K562 (cell line): ENCODE results near the gene SETD1B. TPM values are rescaled to one million over a fixed set of nuclear protein-coding genes. Genes with fewer than 3 reads are reported as not detected.

Experiments used
- ARID3B ChIP-seq: fragments of 250-450 bp; sonication (Bioruptor Pico); IDR thresholded peaks from 2 replicates; pipeline ENCODE4 v1.4.0; 2020; ENCODE audit warnings: borderline replicate concordance
- CBFA2T3 ChIP-seq: fragments of 450-650 bp; IDR thresholded peaks from 2 replicates; pipeline ENCODE4 v1.6.1; 2017
- L3MBTL2 ChIP-seq: fragments of 450-650 bp; IDR thresholded peaks from 2 replicates; pipeline ENCODE4 v1.6.1; 2016; ENCODE audit warnings: mild to moderate bottlenecking, moderate library complexity
- MAZ ChIP-seq, 2 experiments: fragments of 450-650 bp in 1 of 2; sonication (generic) in 1 of 2; formaldehyde crosslinking; IDR thresholded peaks in 1 of 2; conservative IDR thresholded peaks in 1 of 2; 2 replicates each; pipeline versions ENCODE4 v1.4.0 to v1.5.0; 2020; ENCODE audit warnings: mild to moderate bottlenecking in 1 of 2, missing genetic modification reagents in 1 of 2
- MITF ChIP-seq: IDR thresholded peaks from 2 replicates; pipeline ENCODE4 v1.6.1; 2014; ENCODE audit warnings: antibody characterized with exemption
- MYNN ChIP-seq, 2 experiments: sonication (generic); formaldehyde crosslinking in 1 of 2; IDR thresholded peaks; 2 replicates each; pipeline versions ENCODE4 v1.5.0 to v1.6.1; 2016 to 2020; ENCODE audit warnings: antibody characterized with exemption in 1 of 2, missing genetic modification reagents in 1 of 2
- NCOA4 ChIP-seq: fragments of 450-650 bp; IDR thresholded peaks from 2 replicates; pipeline ENCODE4 v1.6.1; 2018; ENCODE audit warnings: mild to moderate bottlenecking; ENCODE audit not compliant: partially characterized antibody
- NRF1 ChIP-seq, 2 experiments: fragments of 450-650 bp; IDR thresholded peaks in 1 of 2; conservative IDR thresholded peaks in 1 of 2; 2 replicates each; pipeline ENCODE4 v1.6.1; 2014; ENCODE audit warnings: mild to moderate bottlenecking in 2 of 2
- PCBP2 ChIP-seq: fragments of 200-400 bp; formaldehyde crosslinking; IDR thresholded peaks from 2 replicates; pipeline ENCODE4 v1.6.1; 2018; ENCODE audit warnings: low read length, low read depth, mild to moderate bottlenecking, moderate library complexity; ENCODE audit not compliant: poor library complexity, severe bottlenecking
- TAF1 ChIP-seq: IDR thresholded peaks from 2 replicates; pipeline ENCODE4 v1.6.1; 2011; ENCODE audit warnings: mild to moderate bottlenecking, low read length, moderate library complexity; ENCODE audit not compliant: insufficient read depth, control insufficient read depth, severe bottlenecking; ENCODE audit errors: extremely low read depth
- TCF7 ChIP-seq: sonication (generic); IDR thresholded peaks from 2 replicates; pipeline ENCODE4 v1.6.1; 2016; ENCODE audit warnings: antibody characterized with exemption, borderline replicate concordance
- TEAD1 ChIP-seq, 2 experiments: fragments of 450-650 bp in 1 of 2; sonication (generic) in 1 of 2; formaldehyde crosslinking; IDR thresholded peaks; 2 replicates each; pipeline versions ENCODE4 v1.4.0 to v1.8.0; 2020 to 2022; ENCODE audit warnings: mild to moderate bottlenecking in 2 of 2, missing genetic modification reagents in 1 of 2
- TSHZ1 ChIP-seq: fragments of 250-450 bp; sonication (Bioruptor Pico); IDR thresholded peaks from 2 replicates; pipeline ENCODE4 v1.4.0; 2020; ENCODE audit warnings: mild to moderate bottlenecking, moderate library complexity
- ZFX ChIP-seq: sonication (generic); formaldehyde crosslinking; IDR thresholded peaks from 2 replicates; pipeline ENCODE4 v1.8.0; 2022; ENCODE audit warnings: mild to moderate bottlenecking, missing genetic modification reagents, moderate library complexity
- ZNF165 ChIP-seq: fragments of 250-450 bp; sonication (Bioruptor Pico); IDR thresholded peaks from 2 replicates; pipeline ENCODE4 v1.4.0; 2020; ENCODE audit warnings: borderline replicate concordance
- ZNF217 ChIP-seq: sonication (generic); formaldehyde crosslinking; IDR thresholded peaks from 2 replicates; pipeline ENCODE4 v1.8.0; 2022; ENCODE audit warnings: mild to moderate bottlenecking, missing genetic modification reagents
- ZNF589 ChIP-seq: fragments of 200-800 bp; sonication (Bioruptor generic); IDR thresholded peaks from 2 replicates; pipeline ENCODE4 v1.6.1; 2016; ENCODE audit warnings: low read depth, missing genetic modification characterization, missing compliant biosample characterization
- polyA plus RNA-seq, 8 experiments: library from polyadenylated mRNA; depleted of rRNA in 4 of 8; stranded (reverse) in 5 of 8; unstranded in 3 of 8; fragments of >200 nt; fragmentation: Nextera tagmentation in 2 of 8; fragmentation: Illumina TruSeq in 1 of 8; extraction: Ambion mirVana in 2 of 8; extraction: Trizol in 1 of 8; gene quantifications; 2 replicates each; pipeline versions ENCODE4 v1.2.1 to v1.2.3, GENCODE V29; 2011 to 2014; ENCODE audit warnings: inconsistent platforms in 1 of 8, missing spikeins in 1 of 8
- total RNA-seq, 7 experiments: library from RNA; depleted of rRNA in 6 of 7; stranded (reverse); fragments of >200 nt in 6 of 7; fragmentation: Illumina TruSeq in 2 of 7; extraction: Trizol in 2 of 7; gene quantifications; 2 replicates each; pipeline versions ENCODE4 v1.2.1 to v1.2.3, GENCODE V29; 2011 to 2021; ENCODE audit warnings: low replicate concordance in 1 of 7
- TF ChIP-seq, protein P1 (sequence below): fragments of 200-800 bp; sonication (Bioruptor generic); IDR thresholded peaks from 2 replicates; pipeline ENCODE4 v1.6.1; 2017; ENCODE audit warnings: missing genetic modification characterization, missing compliant biosample characterization

Gene SETD1B
- total and polyA plus RNA-seq, 9 of the 15 experiments (the other 6 are each of a cell fraction or from before 2014, with no cell fraction given), result 0.48 to 26.6 (median 2.3) TPM

DNA sequence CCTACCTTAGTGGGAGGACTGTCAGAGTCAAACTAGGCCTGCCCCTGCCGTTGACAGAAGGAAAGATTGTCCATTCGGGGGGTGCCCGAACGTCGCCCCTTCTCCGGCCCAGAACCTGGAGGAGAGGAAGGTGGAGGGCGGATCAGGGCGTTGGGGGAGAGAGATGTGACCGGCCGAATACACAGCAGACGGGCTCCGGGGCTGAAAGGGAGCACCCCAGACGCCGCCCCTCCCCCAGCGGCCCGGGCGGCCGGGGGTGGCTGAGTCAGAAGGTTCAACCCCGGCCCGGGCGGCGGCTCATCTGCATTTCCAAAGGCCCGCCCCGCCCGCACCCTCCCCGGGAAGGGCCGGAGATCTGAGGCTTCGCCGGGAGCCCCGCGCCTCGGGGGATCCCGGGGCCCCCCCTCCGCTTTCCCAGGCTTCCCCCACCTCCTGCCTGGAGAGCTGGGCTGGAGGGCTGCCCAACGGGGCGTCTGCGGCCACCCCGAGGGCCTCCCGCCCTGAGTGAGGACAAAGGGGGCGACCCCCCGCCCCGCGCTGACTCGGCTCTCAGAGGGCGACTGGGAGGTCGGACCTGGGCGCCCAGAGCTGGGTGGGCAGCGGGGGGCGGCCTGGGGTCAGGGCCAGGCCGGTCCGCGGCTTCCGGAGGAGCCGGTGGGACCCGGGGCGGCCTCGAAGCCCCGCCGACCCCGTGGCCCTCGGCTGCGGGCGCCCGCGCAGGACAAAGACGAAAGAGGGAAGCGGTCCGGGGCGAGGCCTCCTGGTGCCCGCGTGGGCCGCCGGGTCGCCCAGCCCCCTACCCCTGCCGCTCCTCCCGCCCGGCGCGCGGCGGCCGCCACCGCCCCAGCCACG, 3.7 kb upstream of the SETD1B start (continued):
- peak; percentile 66 for TF ChIP-seq ZFX (CRISPR knock-in tag)
- no peak for TF ChIP-seq NCOA4
- no peak for TF ChIP-seq CBFA2T3
- TF ChIP-seq PCBP2, result peak; percentile 37
- TF ChIP-seq TCF7, result 0 out of 2 replicates have a peak, but pooled peaks have one; percentile 13
- peak; percentile 18; the same call in 1 of the 2 replicates for TF ChIP-seq ARID3B (CRISPR knock-in tag)
- no peak for TF ChIP-seq ZNF165
- peak; percentile 67; the same call in 1 of the 2 replicates for TF ChIP-seq MYNN (IDR thresholded peaks at IDR 0.05)
- no peak for TF ChIP-seq MYNN (CRISPR knock-in tag; IDR thresholded peaks at IDR 0.05)
- TF ChIP-seq ZNF217, result no peak
- TF ChIP-seq NRF1 (conservative IDR thresholded peaks at IDR 0.05 in 1 of 2, IDR thresholded peaks at IDR 0.05 in 1 of 2), result peak; percentile 21 to 34; a peak in 3 of 4 replicates
- TF ChIP-seq, protein P1, sequence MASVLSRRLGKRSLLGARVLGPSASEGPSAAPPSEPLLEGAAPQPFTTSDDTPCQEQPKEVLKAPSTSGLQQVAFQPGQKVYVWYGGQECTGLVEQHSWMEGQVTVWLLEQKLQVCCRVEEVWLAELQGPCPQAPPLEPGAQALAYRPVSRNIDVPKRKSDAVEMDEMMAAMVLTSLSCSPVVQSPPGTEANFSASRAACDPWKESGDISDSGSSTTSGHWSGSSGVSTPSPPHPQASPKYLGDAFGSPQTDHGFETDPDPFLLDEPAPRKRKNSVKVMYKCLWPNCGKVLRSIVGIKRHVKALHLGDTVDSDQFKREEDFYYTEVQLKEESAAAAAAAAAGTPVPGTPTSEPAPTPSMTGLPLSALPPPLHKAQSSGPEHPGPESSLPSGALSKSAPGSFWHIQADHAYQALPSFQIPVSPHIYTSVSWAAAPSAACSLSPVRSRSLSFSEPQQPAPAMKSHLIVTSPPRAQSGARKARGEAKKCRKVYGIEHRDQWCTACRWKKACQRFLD (CRISPR knock-in tag), result peak; percentile 21; the same call in 1 of the 2 replicates
- TF ChIP-seq TAF1, result peak; percentile 68
- no peak for TF ChIP-seq TSHZ1 (CRISPR knock-in tag)
- peak; percentile 53 for TF ChIP-seq ZNF589 (CRISPR knock-in tag)
- peak; percentile 30; the same call in 1 of the 2 replicates for TF ChIP-seq MITF
- peak; percentile 91 to 94 for TF ChIP-seq MAZ (CRISPR knock-in tag; conservative IDR thresholded peaks at IDR 0.05 in 1 of 2, IDR thresholded peaks at IDR 0.05 in 1 of 2)
- peak; percentile 55 for TF ChIP-seq L3MBTL2
- 0 out of 4 replicates have a peak, but pooled peaks of 1 of the 2 experiments have one; percentile 53 for TF ChIP-seq TEAD1 (CRISPR knock-in tag; IDR thresholded peaks at IDR 0.05)
